A549 (cell line): ENCODE measurements around the gene PTPA. TPM values are rescaled to one million over a fixed set of nuclear protein-coding genes. Genes with fewer than 3 reads are reported as not detected.
A peak's percentile ranks its signal among the peaks of the same experiment; 100 is the strongest.
"Not testable (repeated sequence)": the region's sequence is repeated elsewhere in the genome, so short reads cannot be mapped to it uniquely, and the experiment has no call there.

ENCODE experiments used
- ATAC-seq, 2 experiments: fragments of 200-7000 bp in 1 of 2; fragments of >200 bp in 1 of 2; cut with Nextera tagmentation in 1 of 2; cut with Tn5 transposase in 1 of 2; 3 replicates each; pipeline versions ENCODE4 v1.8.0 to v1.9.1; 2018 to 2020; ENCODE audit warnings: mild to moderate bottlenecking in 1 of 2, moderate library complexity in 1 of 2
- CTCF ChIA-PET: fragments of 300-600 bp; sonication (Branson Sonifier 250); formaldehyde crosslinking; extraction: SDS; loops from one replicate; lab custom pipeline; 2021; ENCODE audit warnings: antibody characterized with exemption, inconsistent platforms; lab: Yijun Ruan, JAX
- POLR2A ChIA-PET: fragments of 350-600 bp; formaldehyde crosslinking; extraction: SDS; loops from one replicate; lab custom pipeline; 2021; ENCODE audit warnings: antibody characterized with exemption, inconsistent platforms; lab: Yijun Ruan, JAX
- DNase-seq, 2 experiments: peaks; one replicate each; pipeline versions ENCODE4 v3.0.0 to v3.0.0-alpha.2; 2011 to 2016; ENCODE audit warnings: low read depth in 1 of 2, low spot score in 1 of 2
- FAIRE-seq: peaks from 2 replicates; lab custom pipeline; 2011; peaks lifted over from hg19 to GRCh38; lab: Jason Lieb, UNC
- H3K27ac ChIP-seq, 2 experiments: fragments of >200 bp; sonication (Bioruptor Twin); formaldehyde crosslinking; 3 replicates each; pipeline ENCODE4 v1.5.1; 2016 to 2017
- H3K4me1 ChIP-seq: fragments of >200 bp; sonication (Bioruptor Twin); formaldehyde crosslinking; 3 replicates; pipeline ENCODE4 v1.6.1; 2016
- H3K4me2 ChIP-seq: fragments of >200 bp; sonication (Bioruptor Twin); formaldehyde crosslinking; 3 replicates; pipeline ENCODE4 v1.6.1; 2016
- H3K4me3 ChIP-seq: fragments of >200 bp; sonication (Bioruptor Twin); formaldehyde crosslinking; 3 replicates; pipeline ENCODE4 v1.5.1; 2016
- H3K9me3 ChIP-seq: fragments of >200 bp; sonication (Bioruptor Twin); formaldehyde crosslinking; 3 replicates; pipeline ENCODE4 v1.6.1; 2016
- CTCF ChIP-seq: fragments of >200 bp; sonication (Bioruptor Twin); formaldehyde crosslinking; IDR thresholded peaks from 3 replicates; pipeline ENCODE4 v1.5.1; 2016
- E2F6 ChIP-seq: IDR thresholded peaks from 2 replicates; pipeline ENCODE4 v1.6.1; 2012; ENCODE audit warnings: low read depth, borderline replicate concordance
- EHF ChIP-seq: fragments of 250-450 bp; sonication (Bioruptor Pico); IDR thresholded peaks from 2 replicates; pipeline ENCODE4 v1.5.0; 2020; ENCODE audit warnings: mild to moderate bottlenecking
- EHMT2 ChIP-seq: fragments of 200-600 bp; sonication (generic); IDR thresholded peaks from 2 replicates; pipeline ENCODE4 v1.6.1; 2016; ENCODE audit warnings: antibody characterized with exemption, low read depth, mild to moderate bottlenecking, moderate library complexity
- ELK1 ChIP-seq: fragments of 150-350 bp; IDR thresholded peaks from 2 replicates; pipeline ENCODE4 v1.6.1; 2014; ENCODE audit warnings: low read depth, mild to moderate bottlenecking, low read length
- EP300 ChIP-seq, 2 experiments: fragments of >200 bp; sonication (Bioruptor Twin); formaldehyde crosslinking; IDR thresholded peaks; 2 replicates in 1 of 2; 3 replicates in 1 of 2; pipeline ENCODE4 v1.6.1; 2016 to 2017
- FOSL2 ChIP-seq, 2 experiments: fragments of 450-650 bp in 1 of 2; fragments of >200 bp in 1 of 2; sonication (Bioruptor Twin) in 1 of 2; formaldehyde crosslinking; IDR thresholded peaks; 2 replicates each; pipeline versions ENCODE4 v1.5.0 to v1.6.1; 2016 to 2020; ENCODE audit warnings: mild to moderate bottlenecking in 1 of 2, moderate library complexity in 1 of 2
- FOXS1 ChIP-seq: fragments of 250-450 bp; sonication (Bioruptor Pico); IDR thresholded peaks from 2 replicates; pipeline ENCODE4 v1.5.0; 2020; ENCODE audit warnings: mild to moderate bottlenecking, moderate library complexity
- HES2 ChIP-seq: fragments of >200 bp; sonication (Bioruptor Twin); formaldehyde crosslinking; IDR thresholded peaks from 2 replicates; pipeline ENCODE4 v1.6.1; 2016
- HOXB5 ChIP-seq: fragments of 250-450 bp; sonication (Bioruptor Pico); IDR thresholded peaks from 2 replicates; pipeline ENCODE4 v1.5.0; 2020; ENCODE audit warnings: mild to moderate bottlenecking, moderate library complexity
- JUN ChIP-seq, 2 experiments: fragments of >200 bp; sonication (Bioruptor Twin); formaldehyde crosslinking; IDR thresholded peaks; 2 replicates in 1 of 2; 3 replicates in 1 of 2; pipeline ENCODE4 v1.6.1; 2016 to 2017
- KDM1A ChIP-seq: fragments of 200-600 bp; sonication (generic); IDR thresholded peaks from 2 replicates; pipeline ENCODE4 v1.6.1; 2016; ENCODE audit warnings: low read depth, mild to moderate bottlenecking
- MAFK ChIP-seq: fragments of 450-650 bp; IDR thresholded peaks from 2 replicates; pipeline ENCODE4 v1.6.1; 2014; ENCODE audit not compliant: partially characterized antibody
- MAX ChIP-seq: IDR thresholded peaks from 2 replicates; pipeline ENCODE4 v1.6.1; 2012
- PBX3 ChIP-seq: IDR thresholded peaks from 2 replicates; pipeline ENCODE4 v1.6.1; 2012
- POLR2AphosphoS2 ChIP-seq: conservative IDR thresholded peaks from 2 replicates; pipeline ENCODE4 v1.6.1; 2012; ENCODE audit warnings: low read length, improper control_type of control experiment, inconsistent platforms
- RAD21 ChIP-seq, 2 experiments: fragments of >200 bp in 1 of 2; sonication (Bioruptor Twin) in 1 of 2; formaldehyde crosslinking in 1 of 2; IDR thresholded peaks in 1 of 2; conservative IDR thresholded peaks in 1 of 2; 2 replicates in 1 of 2; 3 replicates in 1 of 2; pipeline ENCODE4 v1.6.1; 2012 to 2018; ENCODE audit warnings: inconsistent platforms in 1 of 2
- RARB ChIP-seq: fragments of 250-450 bp; sonication (Bioruptor Pico); IDR thresholded peaks from 2 replicates; pipeline ENCODE4 v1.8.0; 2021; ENCODE audit warnings: mild to moderate bottlenecking, moderate library complexity
- RCOR1 ChIP-seq: fragments of 150-350 bp; IDR thresholded peaks from 2 replicates; pipeline ENCODE4 v1.6.1; 2014; ENCODE audit warnings: antibody characterized with exemption, low read length, low read depth
- RNF2 ChIP-seq: fragments of 200-600 bp; sonication (generic); IDR thresholded peaks from 2 replicates; pipeline ENCODE4 v1.6.1; 2016; ENCODE audit warnings: low read depth, mild to moderate bottlenecking, antibody characterized with exemption, moderate library complexity, borderline replicate concordance
- TFCP2L1 ChIP-seq: fragments of 250-450 bp; sonication (Bioruptor Pico); IDR thresholded peaks from 2 replicates; pipeline ENCODE4 v1.5.0; 2021; ENCODE audit warnings: mild to moderate bottlenecking
- TP53 ChIP-seq: fragments of 250-450 bp; sonication (Bioruptor Pico); IDR thresholded peaks from 2 replicates; pipeline ENCODE4 v1.5.0; 2021; ENCODE audit warnings: mild to moderate bottlenecking, moderate library complexity
- ZFP36 ChIP-seq: fragments of 450-650 bp; IDR thresholded peaks from 2 replicates; pipeline ENCODE4 v1.6.1; 2014; ENCODE audit warnings: borderline replicate concordance; ENCODE audit not compliant: partially characterized antibody
- ZSCAN20 ChIP-seq: fragments of 250-450 bp; sonication (Bioruptor Pico); IDR thresholded peaks from 2 replicates; pipeline ENCODE4 v1.8.0; 2022; ENCODE audit warnings: mild to moderate bottlenecking, moderate library complexity
- WGBS: methylation state at CpG from one replicate; pipeline ENCODE4 v1.1.6; 2017; ENCODE audit errors: missing lambda C conversion rate; 5-methylcytosine and 5-hydroxymethylcytosine counted together
- polyA plus RNA-seq, 4 experiments: library from polyadenylated mRNA; depleted of rRNA in 3 of 4; stranded (reverse); fragments of >200 nt; fragmentation: RNase III in 1 of 4; extraction: RNeasy Plus Mini Kit Qiagen cat#74134 plus additional on column Dnase treatment in 1 of 4; gene quantifications; 2 replicates in 3 of 4; 3 replicates in 1 of 4; pipeline ENCODE4 v1.2.3, GENCODE V29; 2011 to 2017

The PTPA gene
- polyA plus RNA-seq, 2 of the 4 experiments (the other 2 are of a cell fraction) = 140 to 161 TPM

GRCh38 chr9:129194221-129194620, 83.0 kb downstream of the PTPA start:
- DNase-seq = no peak
- Histone ChIP-seq H3K4me3 (no peak overlapping the region), H3K4me1 (no peaks in the 10 kb centered on the region), H3K9me3 (peaks cover 36% of the 10 kb centered on the region; the same call in 2 of the 3 replicates), H3K4me2 (no peak overlapping the region), H3K27ac (no peak overlapping the region; a peak in 1 of 6 replicates)
- no peak for FAIRE-seq
- ChIA-PET POLR2A (no interaction called here), CTCF (interaction anchor here (0.8 to 1.3 kb wide), 3 partner anchors 12 to 86 kb away, joined by 3 to 6 read pairs (median 4); no protein-coding TSS in a partner anchor)
- peak; percentile 76 for TF ChIP-seq ZFP36
- TF ChIP-seq E2F6 = no peak
- no peak for TF ChIP-seq EHF (CRISPR knock-in tag)
- TF ChIP-seq POLR2AphosphoS2 = no peak
- TF ChIP-seq FOXS1 = no peak
- WGBS = 42% methylated on average over 3 of the region's 3 CpGs
- peak; percentile 20 to 36; a peak in 3 of 6 replicates for ATAC-seq

- no peak for DNase-seq
- WGBS = 76% methylated on average over 8 of the region's 10 CpGs
- Histone ChIP-seq H3K9me3 (peaks cover 36% of the 10 kb centered on the region; the same call in 2 of the 3 replicates), H3K4me3 (no peak overlapping the region), H3K27ac (no peak overlapping the region), H3K4me1 (no peaks in the 10 kb centered on the region), H3K4me2 (no peak overlapping the region)
- FAIRE-seq = no peak
- ATAC-seq = no peak
- ChIA-PET CTCF (interaction anchor here (1.0 kb wide), 2 partner anchors 11 to 24 kb away, joined by 3 read pairs; no protein-coding TSS in a partner anchor), POLR2A (no interaction called here)
- no peak for TF ChIP-seq MAX
- no peak for TF ChIP-seq KDM1A
- no peak for TF ChIP-seq EHMT2
- TF ChIP-seq POLR2AphosphoS2 = no peak
- no peak for TF ChIP-seq EP300 (IDR thresholded peaks at IDR 0.05)
- no peak for TF ChIP-seq HOXB5
- TF ChIP-seq ELK1 = no peak
- no peak for TF ChIP-seq ZSCAN20 (CRISPR knock-in tag)
- no peak for TF ChIP-seq RAD21 (conservative IDR thresholded peaks at IDR 0.05 in 1 of 2, IDR thresholded peaks at IDR 0.05 in 1 of 2)
- TF ChIP-seq RARB (CRISPR knock-in tag) = no peak
- no peak for TF ChIP-seq RNF2
- no peak for TF ChIP-seq TP53
- no peak for TF ChIP-seq RCOR1
- no peak for TF ChIP-seq JUN (IDR thresholded peaks at IDR 0.05)
These were observed 84.4 kb downstream of the PTPA start for GRCh38 chr9:129195606-129196005.

- CTCF ChIA-PET = interaction anchor here (1.2 kb wide), 1 partner anchor 15 kb away, joined by 5 read pairs; no protein-coding TSS in a partner anchor
- H3K4me1 ChIP-seq, H3K4me2 ChIP-seq, FAIRE-seq, H3K4me3 ChIP-seq, H3K27ac ChIP-seq, DNase-seq, ATAC-seq: not testable (repeated sequence)
- H3K9me3 ChIP-seq = peaks cover 25% of the 10 kb centered on the region; the same call in 2 of the 3 replicates
- 75% methylated on average over 6 of the region's 6 CpGs for WGBS
- POLR2A ChIA-PET = interaction anchor here (1.4 kb wide), 1 partner anchor 19 kb away, joined by 4 read pairs; the partner anchor contains the start of gene IER5L
These were observed 85.8 kb downstream of the PTPA start for GRCh38 chr9:129197045-129197444.

- no peak for DNase-seq
- no peak for FAIRE-seq
- H3K4me3 ChIP-seq = no peak overlapping the region
- no peak for ATAC-seq
- peaks cover 16% of the 10 kb centered on the region; the same call in 2 of the 3 replicates for H3K9me3 ChIP-seq
- H3K27ac ChIP-seq = peak overlapping the region in 1 of 2 experiments; percentile 56; a peak in 2 of 6 replicates
- ChIA-PET CTCF (interaction anchor here (1.2 to 1.7 kb wide), 2 partner anchors 16 to 66 kb away, joined by 4 to 5 read pairs; no protein-coding TSS in a partner anchor), POLR2A (interaction anchor here (1.4 kb wide), 1 partner anchor 20 kb away, joined by 4 read pairs; the partner anchor contains the start of gene IER5L)
- WGBS = 69% methylated on average over 8 of the region's 8 CpGs
- H3K4me1 ChIP-seq = no peaks in the 10 kb centered on the region
- H3K4me2 ChIP-seq = no peak overlapping the region
- TF ChIP-seq CTCF (no peak), PBX3 (no peak), EHMT2 (no peak), MAFK (no peak), EP300 (IDR thresholded peaks at IDR 0.05) (no peak), MAX (no peak), FOSL2 (IDR thresholded peaks at IDR 0.05) (no peak), FOSL2 (CRISPR knock-in tag; IDR thresholded peaks at IDR 0.05) (no peak), RAD21 (conservative IDR thresholded peaks at IDR 0.05 in 1 of 2, IDR thresholded peaks at IDR 0.05 in 1 of 2) (no peak), TFCP2L1 (CRISPR knock-in tag) (no peak), HES2 (no peak)
These were observed 86.7 kb downstream of the PTPA start for GRCh38 chr9:129197978-129198318.
